Measurements from ENCODE around the gene MPPED1. TPM values are rescaled to one million over a fixed set of nuclear protein-coding genes. Genes with fewer than 3 reads are reported as not detected.

Gene MPPED1
- total RNA-seq, 1 experiment from 2014 or later, result 0.35 TPM

DNA sequence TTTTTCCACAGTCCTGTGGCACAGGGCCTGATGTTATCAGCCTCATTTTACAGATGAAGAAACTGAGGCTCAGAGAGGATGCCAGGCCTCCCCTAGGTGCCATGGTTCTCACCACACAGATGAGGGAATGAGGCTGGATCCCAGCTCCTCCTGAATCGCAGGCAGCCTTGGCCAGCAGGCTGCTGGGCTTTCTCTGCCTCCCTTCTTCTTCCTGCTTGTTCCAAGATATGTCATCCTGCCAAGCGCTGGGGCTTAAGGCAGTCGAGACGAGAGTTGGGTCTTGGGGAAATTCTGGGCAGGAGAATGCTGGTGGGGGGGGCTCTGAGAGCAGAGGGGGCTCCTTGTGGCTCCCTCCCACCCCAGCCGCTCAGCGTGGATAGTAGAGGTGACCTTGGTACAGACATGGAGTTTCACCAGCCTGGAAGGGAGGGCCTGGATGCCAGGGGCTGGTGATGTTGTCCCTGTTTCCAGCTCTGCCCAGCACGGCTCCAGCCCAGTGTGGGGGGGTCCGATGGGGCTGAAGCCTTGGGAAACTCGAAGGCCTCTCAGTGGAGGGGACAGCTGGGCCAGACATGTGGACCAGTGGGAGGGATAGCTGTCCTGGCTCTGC lies 16.6 kb upstream of the MPPED1 start:
- Mint-ChIP-seq H3K4me3 (no peak overlapping the region), H3K27me3 (ENCODE audit: low read depth) (no peaks in the 10 kb centered on the region; the same call in 1 of the 2 replicates), H3K27ac (no peak overlapping the region), H3K4me1 (peaks cover 2% of the 10 kb centered on the region; the same call in 1 of the 2 replicates), H3K36me3 (no peaks in the 10 kb centered on the region), H3K9me3 (no peaks in the 10 kb centered on the region)
- no peak for ATAC-seq
- TF ChIP-seq SMAD3 (CRISPR knock-in tag; IDR thresholded peaks at IDR 0.05; ENCODE audit: borderline replicate concordance), result no peak
- no peak for TF ChIP-seq TCF7 (CRISPR knock-in tag; IDR thresholded peaks at IDR 0.05; ENCODE audit: low read depth)
- TF ChIP-seq, protein P1, sequence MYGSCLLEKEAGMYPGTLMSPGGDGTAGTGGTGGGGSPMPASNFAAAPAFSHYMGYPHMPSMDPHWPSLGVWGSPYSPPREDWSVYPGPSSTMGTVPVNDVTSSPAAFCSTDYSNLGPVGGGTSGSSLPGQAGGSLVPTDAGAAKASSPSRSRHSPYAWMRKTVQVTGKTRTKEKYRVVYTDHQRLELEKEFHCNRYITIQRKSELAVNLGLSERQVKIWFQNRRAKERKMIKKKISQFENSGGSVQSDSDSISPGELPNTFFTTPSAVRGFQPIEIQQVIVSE (CRISPR knock-in tag; IDR thresholded peaks at IDR 0.05; ENCODE audit: borderline replicate concordance), result no peak
- TF ChIP-seq, protein P2, sequence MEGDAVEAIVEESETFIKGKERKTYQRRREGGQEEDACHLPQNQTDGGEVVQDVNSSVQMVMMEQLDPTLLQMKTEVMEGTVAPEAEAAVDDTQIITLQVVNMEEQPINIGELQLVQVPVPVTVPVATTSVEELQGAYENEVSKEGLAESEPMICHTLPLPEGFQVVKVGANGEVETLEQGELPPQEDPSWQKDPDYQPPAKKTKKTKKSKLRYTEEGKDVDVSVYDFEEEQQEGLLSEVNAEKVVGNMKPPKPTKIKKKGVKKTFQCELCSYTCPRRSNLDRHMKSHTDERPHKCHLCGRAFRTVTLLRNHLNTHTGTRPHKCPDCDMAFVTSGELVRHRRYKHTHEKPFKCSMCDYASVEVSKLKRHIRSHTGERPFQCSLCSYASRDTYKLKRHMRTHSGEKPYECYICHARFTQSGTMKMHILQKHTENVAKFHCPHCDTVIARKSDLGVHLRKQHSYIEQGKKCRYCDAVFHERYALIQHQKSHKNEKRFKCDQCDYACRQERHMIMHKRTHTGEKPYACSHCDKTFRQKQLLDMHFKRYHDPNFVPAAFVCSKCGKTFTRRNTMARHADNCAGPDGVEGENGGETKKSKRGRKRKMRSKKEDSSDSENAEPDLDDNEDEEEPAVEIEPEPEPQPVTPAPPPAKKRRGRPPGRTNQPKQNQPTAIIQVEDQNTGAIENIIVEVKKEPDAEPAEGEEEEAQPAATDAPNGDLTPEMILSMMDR (IDR thresholded peaks at IDR 0.05), result no peak
- TF ChIP-seq SP1 (CRISPR knock-in tag; conservative IDR thresholded peaks at IDR 0.05), result no peak
- TF ChIP-seq, protein P3, sequence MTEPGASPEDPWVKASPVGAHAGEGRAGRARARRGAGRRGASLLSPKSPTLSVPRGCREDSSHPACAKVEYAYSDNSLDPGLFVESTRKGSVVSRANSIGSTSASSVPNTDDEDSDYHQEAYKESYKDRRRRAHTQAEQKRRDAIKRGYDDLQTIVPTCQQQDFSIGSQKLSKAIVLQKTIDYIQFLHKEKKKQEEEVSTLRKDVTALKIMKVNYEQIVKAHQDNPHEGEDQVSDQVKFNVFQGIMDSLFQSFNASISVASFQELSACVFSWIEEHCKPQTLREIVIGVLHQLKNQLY (CRISPR knock-in tag; IDR thresholded peaks at IDR 0.05), result no peak
- no peak for TF ChIP-seq GABPB1 (CRISPR knock-in tag; IDR thresholded peaks at IDR 0.05)
- TF ChIP-seq, protein P4, sequence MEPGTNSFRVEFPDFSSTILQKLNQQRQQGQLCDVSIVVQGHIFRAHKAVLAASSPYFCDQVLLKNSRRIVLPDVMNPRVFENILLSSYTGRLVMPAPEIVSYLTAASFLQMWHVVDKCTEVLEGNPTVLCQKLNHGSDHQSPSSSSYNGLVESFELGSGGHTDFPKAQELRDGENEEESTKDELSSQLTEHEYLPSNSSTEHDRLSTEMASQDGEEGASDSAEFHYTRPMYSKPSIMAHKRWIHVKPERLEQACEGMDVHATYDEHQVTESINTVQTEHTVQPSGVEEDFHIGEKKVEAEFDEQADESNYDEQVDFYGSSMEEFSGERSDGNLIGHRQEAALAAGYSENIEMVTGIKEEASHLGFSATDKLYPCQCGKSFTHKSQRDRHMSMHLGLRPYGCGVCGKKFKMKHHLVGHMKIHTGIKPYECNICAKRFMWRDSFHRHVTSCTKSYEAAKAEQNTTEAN (CRISPR knock-in tag; IDR thresholded peaks at IDR 0.05), result no peak
- no peak for TF ChIP-seq EMX1 (CRISPR knock-in tag; IDR thresholded peaks at IDR 0.05)
- no peak for TF ChIP-seq RELA (CRISPR knock-in tag; IDR thresholded peaks at IDR 0.05; ENCODE audit: borderline replicate concordance)
- TF ChIP-seq, protein P5, sequence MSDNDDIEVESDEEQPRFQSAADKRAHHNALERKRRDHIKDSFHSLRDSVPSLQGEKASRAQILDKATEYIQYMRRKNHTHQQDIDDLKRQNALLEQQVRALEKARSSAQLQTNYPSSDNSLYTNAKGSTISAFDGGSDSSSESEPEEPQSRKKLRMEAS (CRISPR knock-in tag; IDR thresholded peaks at IDR 0.05), result no peak
- no peak for TF ChIP-seq NFYB (CRISPR knock-in tag; conservative IDR thresholded peaks at IDR 0.05; ENCODE audit: low read depth)
- no peak for TF ChIP-seq NFE2L1 (CRISPR knock-in tag; IDR thresholded peaks at IDR 0.05)
- no peak for DNase-seq (ENCODE audit: low spot score)
- ChIA-PET POLR2A (interaction anchor here (0.6 kb wide), 1 partner anchor 30 kb away, joined by 5 read pairs; no protein-coding TSS in a partner anchor), CTCF (interaction anchor here (0.9 to 1.8 kb wide), 5 partner anchors 9 to 167 kb away, joined by 3 to 8 read pairs (median 5); no protein-coding TSS in a partner anchor)

DNA sequence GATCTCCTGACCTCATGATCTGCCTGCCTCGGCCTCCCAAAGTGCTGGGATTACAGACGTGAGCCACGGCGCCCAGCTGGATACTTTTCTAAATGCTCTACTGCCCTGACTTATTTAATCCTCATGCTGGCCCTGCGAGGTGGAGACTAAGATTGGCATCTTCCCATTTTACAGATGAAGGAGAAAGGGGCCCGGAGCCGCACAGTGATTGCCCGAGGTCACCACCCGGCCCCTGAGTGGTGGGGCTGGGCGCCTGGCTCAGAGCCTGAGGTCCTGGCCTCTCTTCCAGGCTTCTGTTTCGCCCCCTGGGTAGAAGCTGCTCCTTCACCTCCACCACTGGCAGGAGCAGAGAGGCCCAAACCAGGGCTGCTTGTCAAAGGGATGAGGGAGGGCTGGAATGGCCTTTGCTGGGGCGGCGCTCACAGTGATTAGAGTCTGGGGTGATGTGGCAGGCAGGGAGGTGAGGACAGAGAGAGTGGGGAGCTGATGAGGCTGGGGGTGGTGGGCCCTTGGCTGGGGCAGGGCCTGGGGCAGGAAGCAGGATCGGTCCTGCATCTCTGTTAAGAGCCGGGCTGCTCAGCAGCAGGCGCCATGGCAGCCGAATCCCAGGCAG lies 15.4 kb upstream of the MPPED1 start:
- TF ChIP-seq, protein P6, sequence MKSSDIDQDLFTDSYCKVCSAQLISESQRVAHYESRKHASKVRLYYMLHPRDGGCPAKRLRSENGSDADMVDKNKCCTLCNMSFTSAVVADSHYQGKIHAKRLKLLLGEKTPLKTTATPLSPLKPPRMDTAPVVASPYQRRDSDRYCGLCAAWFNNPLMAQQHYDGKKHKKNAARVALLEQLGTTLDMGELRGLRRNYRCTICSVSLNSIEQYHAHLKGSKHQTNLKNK (CRISPR knock-in tag; IDR thresholded peaks at IDR 0.05), result no peak
- TF ChIP-seq ZNF423 (CRISPR knock-in tag; IDR thresholded peaks at IDR 0.05) (no peak), ELF4 (CRISPR knock-in tag; IDR thresholded peaks at IDR 0.05; ENCODE audit: low read depth) (no peak), ZNF671 (CRISPR knock-in tag; IDR thresholded peaks at IDR 0.05) (no peak), MYBL2 (CRISPR knock-in tag; IDR thresholded peaks at IDR 0.05) (no peak), SMAD3 (CRISPR knock-in tag; IDR thresholded peaks at IDR 0.05; ENCODE audit: borderline replicate concordance) (no peak), ETV6 (CRISPR knock-in tag; IDR thresholded peaks at IDR 0.05) (no peak), NR2C2 (CRISPR knock-in tag; IDR thresholded peaks at IDR 0.05) (no peak), SOX15 (CRISPR knock-in tag; IDR thresholded peaks at IDR 0.05) (no peak)
- TF ChIP-seq, protein P7, sequence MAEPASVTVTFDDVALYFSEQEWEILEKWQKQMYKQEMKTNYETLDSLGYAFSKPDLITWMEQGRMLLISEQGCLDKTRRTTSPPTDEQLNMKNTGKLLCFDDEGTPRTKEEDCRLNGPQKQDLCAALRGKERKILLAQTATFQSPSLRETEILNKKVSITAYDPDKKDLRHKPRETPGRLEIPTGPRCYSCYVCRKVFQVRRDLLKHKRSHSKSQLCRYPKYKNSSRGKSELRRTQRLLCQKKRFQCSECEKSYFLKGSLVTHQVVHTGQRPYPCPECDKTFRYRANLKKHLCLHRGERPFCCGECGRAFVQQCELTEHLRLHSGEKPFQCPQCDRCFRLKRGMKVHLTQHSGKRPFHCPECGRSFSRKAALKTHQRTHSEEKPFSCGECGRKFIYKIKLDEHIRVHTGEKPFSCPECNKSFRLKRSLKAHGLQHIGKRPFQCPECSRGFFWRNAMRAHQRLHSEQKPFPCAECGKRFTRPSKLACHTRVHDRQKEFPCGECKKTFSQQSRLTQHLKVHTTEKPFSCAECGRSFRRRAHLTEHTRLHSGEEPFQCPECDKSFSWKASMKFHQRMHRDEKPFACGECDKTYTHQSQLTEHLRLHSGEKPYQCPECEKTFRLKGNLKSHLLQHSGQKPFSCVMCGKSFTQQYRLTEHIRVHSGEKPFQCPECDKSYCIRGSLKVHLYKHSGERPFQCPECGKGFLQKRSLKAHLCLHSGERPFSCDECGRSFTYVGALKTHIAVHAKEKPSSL (CRISPR knock-in tag; conservative IDR thresholded peaks at IDR 0.05), result no peak
- TF ChIP-seq, protein P8, sequence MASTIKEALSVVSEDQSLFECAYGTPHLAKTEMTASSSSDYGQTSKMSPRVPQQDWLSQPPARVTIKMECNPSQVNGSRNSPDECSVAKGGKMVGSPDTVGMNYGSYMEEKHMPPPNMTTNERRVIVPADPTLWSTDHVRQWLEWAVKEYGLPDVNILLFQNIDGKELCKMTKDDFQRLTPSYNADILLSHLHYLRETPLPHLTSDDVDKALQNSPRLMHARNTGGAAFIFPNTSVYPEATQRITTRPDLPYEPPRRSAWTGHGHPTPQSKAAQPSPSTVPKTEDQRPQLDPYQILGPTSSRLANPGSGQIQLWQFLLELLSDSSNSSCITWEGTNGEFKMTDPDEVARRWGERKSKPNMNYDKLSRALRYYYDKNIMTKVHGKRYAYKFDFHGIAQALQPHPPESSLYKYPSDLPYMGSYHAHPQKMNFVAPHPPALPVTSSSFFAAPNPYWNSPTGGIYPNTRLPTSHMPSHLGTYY (CRISPR knock-in tag; IDR thresholded peaks at IDR 0.05), result no peak
- TF ChIP-seq, protein P9, sequence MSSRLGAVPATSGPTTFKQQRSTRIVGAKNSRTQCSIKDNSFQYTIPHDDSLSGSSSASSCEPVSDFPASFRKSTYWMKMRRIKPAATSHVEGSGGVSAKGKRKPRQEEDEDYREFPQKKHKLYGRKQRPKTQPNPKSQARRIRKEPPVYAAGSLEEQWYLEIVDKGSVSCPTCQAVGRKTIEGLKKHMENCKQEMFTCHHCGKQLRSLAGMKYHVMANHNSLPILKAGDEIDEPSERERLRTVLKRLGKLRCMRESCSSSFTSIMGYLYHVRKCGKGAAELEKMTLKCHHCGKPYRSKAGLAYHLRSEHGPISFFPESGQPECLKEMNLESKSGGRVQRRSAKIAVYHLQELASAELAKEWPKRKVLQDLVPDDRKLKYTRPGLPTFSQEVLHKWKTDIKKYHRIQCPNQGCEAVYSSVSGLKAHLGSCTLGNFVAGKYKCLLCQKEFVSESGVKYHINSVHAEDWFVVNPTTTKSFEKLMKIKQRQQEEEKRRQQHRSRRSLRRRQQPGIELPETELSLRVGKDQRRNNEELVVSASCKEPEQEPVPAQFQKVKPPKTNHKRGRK (CRISPR knock-in tag; IDR thresholded peaks at IDR 0.05; ENCODE audit: borderline replicate concordance), result no peak
- no peaks in the 10 kb centered on the region for H3K36me3 Mint-ChIP-seq
- CTCF ChIA-PET, result interaction anchor here (0.7 kb wide), 1 partner anchor 11 kb away, joined by 3 read pairs; no protein-coding TSS in a partner anchor
- no peaks in the 10 kb centered on the region; the same call in 1 of the 2 replicates for H3K27me3 Mint-ChIP-seq (ENCODE audit: low read depth)
- peaks cover 2% of the 10 kb centered on the region; the same call in 1 of the 2 replicates for H3K4me1 Mint-ChIP-seq
- ATAC-seq (no peak), DNase-seq (ENCODE audit: low spot score) (no peak)
- H3K4me3 Mint-ChIP-seq, result no peak overlapping the region
- POLR2A ChIA-PET, result no interaction called here
- H3K27ac Mint-ChIP-seq, result no peak overlapping the region
- no peaks in the 10 kb centered on the region for H3K9me3 Mint-ChIP-seq

Measured in WTC11 (cell line).